OCI-LY1 (cell line): ENCODE data around the gene CTTNBP2NL.

Source experiments
- H2AFZ ChIP-seq: fragments of 200-600 bp; sonication (generic), shearing (Covaris generic); 2 replicates; pipeline ENCODE4 v1.6.0; 2014; ENCODE audit warnings: antibody characterized with exemption, mild to moderate bottlenecking, low read length
- H3F3A ChIP-seq: fragments of 200-600 bp; sonication (generic), shearing (Covaris generic); 2 replicates; pipeline ENCODE4 v1.6.0; 2014; ENCODE audit warnings: mild to moderate bottlenecking, antibody characterized with exemption, low read length, moderate library complexity; ENCODE audit not compliant: insufficient read depth
- H3K27ac ChIP-seq: fragments of 200-600 bp; sonication (generic); 2 replicates; pipeline ENCODE4 v1.5.1; 2014; ENCODE audit warnings: low read length, mixed run types, mild to moderate bottlenecking, low read depth; ENCODE audit not compliant: poor library complexity, severe bottlenecking
- H3K27me3 ChIP-seq: fragments of 200-600 bp; sonication (generic); 2 replicates; pipeline ENCODE4 v1.6.0; 2014; ENCODE audit warnings: antibody characterized with exemption, mild to moderate bottlenecking, low read length, moderate library complexity; ENCODE audit not compliant: insufficient read depth
- H3K36me3 ChIP-seq: fragments of 200-600 bp; sonication (generic); 2 replicates; pipeline ENCODE4 v1.6.1; 2014; ENCODE audit warnings: mild to moderate bottlenecking, antibody characterized with exemption, low read length, moderate library complexity, mixed read lengths; ENCODE audit not compliant: insufficient read depth
- H3K4me1 ChIP-seq: fragments of 200-600 bp; sonication (generic); 2 replicates; pipeline ENCODE4 v1.5.1; 2014; ENCODE audit warnings: mild to moderate bottlenecking, low read length, moderate library complexity; ENCODE audit not compliant: insufficient read depth, severe bottlenecking
- H3K4me2 ChIP-seq: fragments of 200-600 bp; sonication (generic), shearing (Covaris generic); 2 replicates; pipeline ENCODE4 v1.6.1; 2014; ENCODE audit warnings: low read length
- H3K4me3 ChIP-seq: fragments of 200-600 bp; sonication (generic); 2 replicates; pipeline ENCODE4 v1.5.1; 2014; ENCODE audit warnings: low read length, low read depth, mild to moderate bottlenecking, mixed read lengths; ENCODE audit not compliant: poor library complexity, severe bottlenecking
- H3K79me2 ChIP-seq: fragments of 200-600 bp; shearing (Covaris generic); 2 replicates; pipeline ENCODE4 v1.6.1; 2016; ENCODE audit warnings: mixed run types, low read length, mixed read lengths; ENCODE audit not compliant: insufficient read depth
- H3K9ac ChIP-seq: fragments of 200-600 bp; sonication (generic), shearing (Covaris generic); 2 replicates; pipeline ENCODE4 v1.6.1; 2014; ENCODE audit warnings: mild to moderate bottlenecking, low read length, mixed read lengths
- H3K9me2 ChIP-seq: fragments of 200-600 bp; sonication (generic), shearing (Covaris generic); 2 replicates; pipeline ENCODE4 v1.6.1; 2014; ENCODE audit warnings: low read depth, mild to moderate bottlenecking, low read length, mixed read lengths
- H3K9me3 ChIP-seq: fragments of 200-600 bp; shearing (Covaris generic); 2 replicates; pipeline ENCODE4 v1.6.1; 2014; ENCODE audit warnings: low read length, mixed read lengths
- H4K20me1 ChIP-seq: fragments of 200-600 bp; sonication (generic), shearing (Covaris generic); 2 replicates; pipeline ENCODE4 v1.6.0; 2016; ENCODE audit warnings: mild to moderate bottlenecking, low read length; ENCODE audit not compliant: insufficient read depth
- EZH2 ChIP-seq: fragments of 200-600 bp; sonication (generic), shearing (Covaris generic); IDR thresholded peaks from 2 replicates; pipeline ENCODE4 v1.8.0; 2017; ENCODE audit warnings: borderline replicate concordance, mixed run types, mild to moderate bottlenecking, antibody characterized with exemption, low read length, moderate library complexity, mixed read lengths
- TF ChIP-seq, protein P1 (sequence below): fragments of 200-600 bp; sonication (generic), shearing (Covaris generic); IDR thresholded peaks from 2 replicates; pipeline ENCODE4 v1.5.1; 2017; ENCODE audit warnings: mild to moderate bottlenecking, antibody characterized with exemption, low read length, moderate library complexity, mixed read lengths

Gene CTTNBP2NL

DNA sequence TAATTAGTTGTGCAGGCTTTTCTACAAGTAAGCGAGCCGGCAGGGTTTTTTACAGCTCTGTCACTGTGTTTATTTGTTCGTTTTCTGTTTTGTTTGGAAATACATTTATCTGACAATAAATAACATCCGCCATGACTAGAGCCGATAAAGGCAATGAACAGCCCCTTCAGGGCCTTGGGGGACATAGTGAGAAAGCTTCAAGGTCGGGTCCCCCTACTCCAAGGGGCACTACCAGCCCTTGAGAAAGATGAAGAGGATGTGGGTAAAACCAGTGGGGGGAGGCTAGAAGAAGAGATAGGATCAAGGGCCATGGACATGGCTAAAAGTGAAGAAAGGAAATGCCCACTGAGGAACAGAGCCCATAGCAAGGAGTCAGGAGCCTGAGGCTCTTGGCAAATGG lies 38.5 kb upstream of the CTTNBP2NL start:
- Histone ChIP-seq H3K4me1 (no peaks in the 10 kb centered on the region), H3K4me3 (no peak overlapping the region), H3K9me3 (no peaks in the 10 kb centered on the region), H3K9me2 (no peaks in the 10 kb centered on the region), H3K4me2 (no peak overlapping the region), H3F3A (no peaks in the 10 kb centered on the region), H3K79me2 (no peaks in the 10 kb centered on the region), H3K36me3 (no peaks in the 10 kb centered on the region), H4K20me1 (no peaks in the 10 kb centered on the region), H3K27ac (no peak overlapping the region), H3K27me3 (no peaks in the 10 kb centered on the region), H3K9ac (no peak overlapping the region), H2AFZ (no peak overlapping the region)
- no peak for TF ChIP-seq EZH2
- TF ChIP-seq, protein P1, sequence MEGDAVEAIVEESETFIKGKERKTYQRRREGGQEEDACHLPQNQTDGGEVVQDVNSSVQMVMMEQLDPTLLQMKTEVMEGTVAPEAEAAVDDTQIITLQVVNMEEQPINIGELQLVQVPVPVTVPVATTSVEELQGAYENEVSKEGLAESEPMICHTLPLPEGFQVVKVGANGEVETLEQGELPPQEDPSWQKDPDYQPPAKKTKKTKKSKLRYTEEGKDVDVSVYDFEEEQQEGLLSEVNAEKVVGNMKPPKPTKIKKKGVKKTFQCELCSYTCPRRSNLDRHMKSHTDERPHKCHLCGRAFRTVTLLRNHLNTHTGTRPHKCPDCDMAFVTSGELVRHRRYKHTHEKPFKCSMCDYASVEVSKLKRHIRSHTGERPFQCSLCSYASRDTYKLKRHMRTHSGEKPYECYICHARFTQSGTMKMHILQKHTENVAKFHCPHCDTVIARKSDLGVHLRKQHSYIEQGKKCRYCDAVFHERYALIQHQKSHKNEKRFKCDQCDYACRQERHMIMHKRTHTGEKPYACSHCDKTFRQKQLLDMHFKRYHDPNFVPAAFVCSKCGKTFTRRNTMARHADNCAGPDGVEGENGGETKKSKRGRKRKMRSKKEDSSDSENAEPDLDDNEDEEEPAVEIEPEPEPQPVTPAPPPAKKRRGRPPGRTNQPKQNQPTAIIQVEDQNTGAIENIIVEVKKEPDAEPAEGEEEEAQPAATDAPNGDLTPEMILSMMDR = no peak

- TF ChIP-seq EZH2 = no peak
- TF ChIP-seq, protein P1 = no peak
- no peak overlapping the region for H2AFZ ChIP-seq
- no peaks in the 10 kb centered on the region for H3K4me1 ChIP-seq
- H3F3A ChIP-seq = no peaks in the 10 kb centered on the region
- H4K20me1 ChIP-seq = no peaks in the 10 kb centered on the region
- no peaks in the 10 kb centered on the region for H3K9me3 ChIP-seq
- H3K27ac ChIP-seq = no peak overlapping the region
- no peaks in the 10 kb centered on the region for H3K9me2 ChIP-seq
- H3K36me3 ChIP-seq = no peaks in the 10 kb centered on the region
- H3K9ac ChIP-seq = no peak overlapping the region
- H3K79me2 ChIP-seq = no peaks in the 10 kb centered on the region
- H3K4me2 ChIP-seq = no peak overlapping the region
- H3K4me3 ChIP-seq = no peak overlapping the region
- H3K27me3 ChIP-seq = no peaks in the 10 kb centered on the region
Observed at GRCh38 chr1:112358061-112358770, 37.8 kb upstream of the CTTNBP2NL start.

DNA sequence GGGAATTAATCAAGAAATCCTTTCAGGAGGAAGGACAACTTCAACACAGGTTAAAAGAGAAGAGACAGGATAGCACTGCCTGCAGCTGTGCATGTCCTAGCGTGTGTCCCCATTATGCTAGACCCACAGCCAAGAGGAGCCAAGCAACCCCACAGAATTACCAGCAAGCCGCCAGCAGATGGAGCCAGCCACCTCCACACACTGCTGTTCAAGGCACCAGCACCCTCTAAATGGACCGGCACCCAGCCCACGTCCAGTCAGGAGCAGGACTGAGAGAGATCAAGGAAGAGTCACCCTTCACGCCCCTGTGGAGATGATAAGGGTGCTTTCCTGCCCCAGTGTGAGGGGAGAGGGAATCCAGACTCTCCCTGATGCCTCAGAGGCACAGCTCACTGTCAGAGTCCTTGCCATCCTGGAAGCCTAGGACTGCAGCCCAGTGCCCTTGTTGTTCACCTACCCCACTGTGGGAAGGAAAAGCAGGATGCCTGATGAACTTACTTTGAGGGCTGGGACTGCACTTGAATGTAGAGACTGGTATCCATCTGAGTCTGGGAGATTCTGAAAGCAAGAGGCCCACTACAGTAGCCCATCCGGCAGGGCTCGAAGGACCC lies 37.1 kb upstream of the CTTNBP2NL start:
- no peak overlapping the region for H3K4me3 ChIP-seq
- no peaks in the 10 kb centered on the region for H3K9me2 ChIP-seq
- H3K79me2 ChIP-seq = no peaks in the 10 kb centered on the region
- no peaks in the 10 kb centered on the region for H3F3A ChIP-seq
- no peaks in the 10 kb centered on the region for H3K4me1 ChIP-seq
- no peaks in the 10 kb centered on the region for H3K9me3 ChIP-seq
- TF ChIP-seq EZH2 = no peak
- TF ChIP-seq, protein P1 = peak; percentile 77
- no peaks in the 10 kb centered on the region for H3K27me3 ChIP-seq
- H3K27ac ChIP-seq = no peak overlapping the region
- no peaks in the 10 kb centered on the region for H4K20me1 ChIP-seq
- H2AFZ ChIP-seq = no peak overlapping the region
- no peak overlapping the region for H3K4me2 ChIP-seq
- H3K36me3 ChIP-seq = no peaks in the 10 kb centered on the region
- H3K9ac ChIP-seq = no peak overlapping the region
